HG02938 (cell line): Measurements from ENCODE around the gene HMGXB3.

Source experiments
- ATAC-seq: cut with Tn5 transposase; IDR thresholded peaks from one replicate; pipeline ENCODE4 v1.9.1; 2021; ENCODE audit warnings: mild to moderate bottlenecking, moderate library complexity; ENCODE audit not compliant: unreplicated experiment

Gene HMGXB3

GRCh38 chr5:150052226-150052955 lies 51.9 kb downstream of the HMGXB3 start:
- no peak for ATAC-seq

GRCh38 chr5:150052956-150053712 lies 52.6 kb downstream of the HMGXB3 start:
- ATAC-seq = no peak

GRCh38 chr5:150053713-150054392 lies 53.3 kb downstream of the HMGXB3 start:
- ATAC-seq = no peak

- ATAC-seq = no peak
These were observed 54.0 kb downstream of the HMGXB3 start for GRCh38 chr5:150054569-150054968.

GRCh38 chr5:150055326-150056074 lies 55.0 kb downstream of the HMGXB3 start:
- ATAC-seq = no peak

- ATAC-seq = no peak
These were observed 55.5 kb downstream of the HMGXB3 start for GRCh38 chr5:150056075-150056443.

GRCh38 chr5:150057052-150057451 lies 56.5 kb downstream of the HMGXB3 start:
- no peak for ATAC-seq

- ATAC-seq = no peak
These were observed 57.0 kb downstream of the HMGXB3 start for GRCh38 chr5:150057511-150057910.

GRCh38 chr5:150057996-150058395 lies 57.5 kb downstream of the HMGXB3 start:
- no peak for ATAC-seq

GRCh38 chr5:150058480-150059126 lies 58.1 kb downstream of the HMGXB3 start:
- no peak for ATAC-seq

- no peak for ATAC-seq
These were observed 59.1 kb downstream of the HMGXB3 start for GRCh38 chr5:150059623-150060022.

- ATAC-seq = no peak
These were observed 59.9 kb downstream of the HMGXB3 start for GRCh38 chr5:150060471-150060870.

- ATAC-seq = no peak
These were observed 61.0 kb downstream of the HMGXB3 start for GRCh38 chr5:150061538-150061995.

- ATAC-seq = no peak
These were observed 61.8 kb downstream of the HMGXB3 start for GRCh38 chr5:150062216-150062922.

GRCh38 chr5:150063638-150064037 lies 63.1 kb downstream of the HMGXB3 start:
- no peak for ATAC-seq

GRCh38 chr5:150064681-150065220 lies 64.2 kb downstream of the HMGXB3 start:
- no peak for ATAC-seq

- ATAC-seq = no peak
These were observed 64.8 kb downstream of the HMGXB3 start for GRCh38 chr5:150065346-150065745.

- ATAC-seq = no peak
These were observed 65.3 kb downstream of the HMGXB3 start for GRCh38 chr5:150065886-150066285.

- no peak for ATAC-seq
These were observed 65.9 kb downstream of the HMGXB3 start for GRCh38 chr5:150066436-150066835.
